Measurements from ENCODE around the gene PBX1.
A peak's percentile ranks its signal among the peaks of the same experiment; 100 is the strongest.
"Not testable (repeated sequence)": the region's sequence is repeated elsewhere in the genome, so short reads cannot be mapped to it uniquely, and the experiment has no call there.

Gene PBX1

GRCh38 chr1:164592634-164593033 is 33.6 kb downstream of the PBX1 start:
- DNase-seq = no peak

GRCh38 chr1:164595212-164595611 is 36.2 kb downstream of the PBX1 start:
- DNase-seq = no peak

- no peak for DNase-seq
These were observed 37.2 kb downstream of the PBX1 start for GRCh38 chr1:164596172-164596571.

- no peak for DNase-seq
These were observed 39.7 kb downstream of the PBX1 start for GRCh38 chr1:164598719-164599118.

- no peak for DNase-seq
These were observed 40.3 kb downstream of the PBX1 start for GRCh38 chr1:164599272-164599671.

- no peak for DNase-seq
These were observed 42.6 kb downstream of the PBX1 start for GRCh38 chr1:164601399-164602100.

- DNase-seq = no peak
These were observed 43.1 kb downstream of the PBX1 start for GRCh38 chr1:164602101-164602422.

- peak; percentile 56 for DNase-seq
These were observed 43.6 kb downstream of the PBX1 start for GRCh38 chr1:164602480-164603093.

GRCh38 chr1:164603805-164604204 is 44.8 kb downstream of the PBX1 start:
- DNase-seq = not testable (repeated sequence)

GRCh38 chr1:164604541-164604940 is 45.6 kb downstream of the PBX1 start:
- no peak for DNase-seq

- DNase-seq = no peak
These were observed 46.5 kb downstream of the PBX1 start for GRCh38 chr1:164605254-164606091.

- no peak for DNase-seq
These were observed 48.4 kb downstream of the PBX1 start for GRCh38 chr1:164607351-164607750.

GRCh38 chr1:164608651-164609057 is 49.7 kb downstream of the PBX1 start:
- DNase-seq = no peak

- no peak for DNase-seq
These were observed 50.1 kb downstream of the PBX1 start for GRCh38 chr1:164609089-164609488.

- no peak for DNase-seq
These were observed 51.7 kb downstream of the PBX1 start for GRCh38 chr1:164610538-164611222.

GRCh38 chr1:164611754-164612642 is 53.0 kb downstream of the PBX1 start:
- DNase-seq = peak; percentile 24

- no peak for DNase-seq
These were observed 54.2 kb downstream of the PBX1 start for GRCh38 chr1:164613176-164613575.

- DNase-seq = no peak
These were observed 55.3 kb downstream of the PBX1 start for GRCh38 chr1:164614316-164614715.

GRCh38 chr1:164617377-164618201 is 58.6 kb downstream of the PBX1 start:
- DNase-seq = peak; percentile 60

- no peak for DNase-seq
These were observed 59.2 kb downstream of the PBX1 start for GRCh38 chr1:164618202-164618564.

- no peak for DNase-seq
These were observed 60.2 kb downstream of the PBX1 start for GRCh38 chr1:164619006-164619784.

Data from hematopoietic multipotent progenitor cell treated with erythropoietin and hydrocortisone succinate and interleukin-3 and kit ligand, for 4 days (in vitro differentiated cells).